Upper lobe of right lung (tissue), 1 donor: ENCODE measurements around the gene CYB5B. TPM values are rescaled to one million over a fixed set of nuclear protein-coding genes. Genes with fewer than 3 reads are reported as not detected.
A peak's percentile ranks its signal among the peaks of the same experiment; 100 is the strongest.

Source experiments
- ATAC-seq: fragments of 200-7000 bp; cut with Tn5 transposase; one replicate; pipeline ENCODE4 v1.9.1; 2020; ENCODE audit warnings: mild to moderate bottlenecking, moderate library complexity
- DNase-seq: peaks from one replicate; pipeline ENCODE4 v3.0.0-alpha.2; 2020
- H3K27ac ChIP-seq: fragments of 200-600 bp; one replicate; pipeline ENCODE4 v1.8.0; 2022
- H3K27me3 ChIP-seq: fragments of 200-600 bp; one replicate; pipeline ENCODE4 v1.8.0; 2022; ENCODE audit warnings: mild to moderate bottlenecking
- H3K36me3 ChIP-seq: fragments of 200-600 bp; one replicate; pipeline ENCODE4 v1.8.0; 2022
- H3K4me1 ChIP-seq: fragments of 200-600 bp; one replicate; pipeline ENCODE4 v1.8.0; 2022
- H3K4me3 ChIP-seq: fragments of 200-600 bp; one replicate; pipeline ENCODE4 v1.8.0; 2022; ENCODE audit warnings: mild to moderate bottlenecking
- H3K9me3 ChIP-seq: fragments of 200-600 bp; one replicate; pipeline ENCODE4 v1.8.0; 2022
- CTCF ChIP-seq: fragments of 200-600 bp; IDR thresholded peaks from one replicate; pipeline ENCODE4 v1.8.0; 2022; ENCODE audit warnings: antibody characterized with exemption
- intact Hi-C: fragments of 100-400 bp; cut with DNase I; formaldehyde crosslinking; loops from one replicate; pipeline ENCODE4 v1.11.0; 2022
- total RNA-seq: library from RNA; stranded (reverse); fragmentation: NEBNext Ultra II Directional; extraction: Animal tissue kit (Norgen Biotek cat#: 25700); gene quantifications from one replicate; pipeline ENCODE4 v1.2.1, GENCODE V29; 2021
- donor health status: DM: no; HTN: yes; CAD: no; lungs with severe emphysema.

CYB5B gene
- total RNA-seq, 1 donor from 2014 or later: 88.4 TPM

- intact Hi-C loops: no loop called here
- ATAC-seq: peak; percentile 55
- H3K36me3 ChIP-seq: peaks cover 15% of the 10 kb centered on the region
- DNase-seq: no peak
- TF ChIP-seq CTCF: no peak
- peak overlapping the region; percentile 25 for H3K4me3 ChIP-seq
- peaks cover 36% of the 10 kb centered on the region for H3K4me1 ChIP-seq
- no peaks in the 10 kb centered on the region for H3K27me3 ChIP-seq
- H3K27ac ChIP-seq: peak overlapping the region; percentile 85
- H3K9me3 ChIP-seq: no peaks in the 10 kb centered on the region
These were observed 19.7 kb downstream of the CYB5B start for GRCh38 chr16:69443927-69444631.

GRCh38 chr16:69444873-69445517 lies 20.6 kb downstream of the CYB5B start:
- no peak for DNase-seq
- H3K27ac ChIP-seq: peak overlapping the region; percentile 85
- H3K4me1 ChIP-seq: peaks cover 45% of the 10 kb centered on the region
- no peak for TF ChIP-seq CTCF
- peaks cover 18% of the 10 kb centered on the region for H3K36me3 ChIP-seq
- peak overlapping the region; percentile 25 for H3K4me3 ChIP-seq
- peak; percentile 21 for ATAC-seq
- no peaks in the 10 kb centered on the region for H3K27me3 ChIP-seq
- intact Hi-C loops: no loop called here
- H3K9me3 ChIP-seq: no peaks in the 10 kb centered on the region

DNA sequence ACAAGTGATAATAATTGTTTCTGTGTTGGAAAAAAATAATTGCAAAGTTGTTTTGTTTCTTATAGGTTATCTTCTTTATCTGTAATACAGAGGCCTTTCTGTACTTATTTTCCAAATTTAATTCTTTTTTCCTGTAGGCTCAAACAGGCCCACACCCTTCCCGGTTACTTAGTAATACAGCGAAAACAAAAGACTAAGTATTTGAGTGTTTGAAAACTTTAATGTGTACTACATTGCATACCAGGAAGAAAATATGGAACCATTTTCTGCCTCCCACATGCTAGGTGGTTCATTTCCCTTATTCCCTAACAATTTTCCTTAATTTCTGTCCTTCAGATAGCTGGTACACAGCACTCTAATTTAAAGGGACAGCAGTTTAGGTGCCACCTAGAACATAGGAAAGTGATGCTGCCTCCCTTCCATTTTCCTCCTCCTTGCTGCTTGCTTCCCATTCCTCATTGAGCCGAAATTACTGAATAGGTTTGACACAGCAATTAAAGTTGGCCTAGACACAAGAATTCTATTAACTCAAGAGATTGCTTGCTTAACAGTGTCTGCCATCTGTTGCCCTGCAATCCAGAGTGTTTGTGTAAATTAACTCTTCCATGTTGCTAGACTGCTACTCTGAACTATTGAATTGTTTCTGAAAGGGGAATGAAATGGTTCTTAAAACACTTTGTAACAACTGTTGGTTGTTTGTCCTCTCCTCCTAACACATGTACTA lies 24.2 kb downstream of the CYB5B start:
- Histone ChIP-seq H3K36me3 (peaks cover 22% of the 10 kb centered on the region), H3K4me1 (peaks cover 45% of the 10 kb centered on the region), H3K9me3 (no peaks in the 10 kb centered on the region), H3K27me3 (no peaks in the 10 kb centered on the region), H3K27ac (peak overlapping the region; percentile 75), H3K4me3 (no peak overlapping the region)
- intact Hi-C loops: no loop called here
- no peak for DNase-seq
- ATAC-seq: peak; percentile 87
- no peak for TF ChIP-seq CTCF

DNA sequence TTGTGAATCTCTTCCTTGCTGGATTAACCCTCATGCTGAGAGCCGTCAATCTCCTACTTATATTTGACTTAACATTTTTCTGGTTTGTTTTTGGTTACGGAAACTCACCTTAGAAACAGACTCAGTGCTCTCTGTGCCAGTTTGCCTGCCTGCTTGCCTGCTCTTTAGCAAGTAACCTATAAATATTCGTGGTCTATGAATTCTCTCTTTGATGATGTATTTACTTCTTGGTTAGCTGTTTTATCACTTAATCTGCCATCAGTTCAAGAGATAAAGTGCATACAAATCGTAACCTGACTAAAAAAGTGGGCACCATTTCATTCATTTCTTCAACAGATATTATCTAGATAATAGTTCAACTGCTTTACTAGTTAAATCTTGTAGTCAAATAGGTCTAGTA lies 26.7 kb downstream of the CYB5B start:
- Histone ChIP-seq H3K27ac (no peak overlapping the region), H3K9me3 (no peaks in the 10 kb centered on the region), H3K4me3 (no peak overlapping the region), H3K36me3 (peaks cover 22% of the 10 kb centered on the region), H3K27me3 (no peaks in the 10 kb centered on the region), H3K4me1 (peaks cover 23% of the 10 kb centered on the region)
- intact Hi-C loops: no loop called here
- ATAC-seq (no peak), DNase-seq (no peak)
- no peak for TF ChIP-seq CTCF

DNA sequence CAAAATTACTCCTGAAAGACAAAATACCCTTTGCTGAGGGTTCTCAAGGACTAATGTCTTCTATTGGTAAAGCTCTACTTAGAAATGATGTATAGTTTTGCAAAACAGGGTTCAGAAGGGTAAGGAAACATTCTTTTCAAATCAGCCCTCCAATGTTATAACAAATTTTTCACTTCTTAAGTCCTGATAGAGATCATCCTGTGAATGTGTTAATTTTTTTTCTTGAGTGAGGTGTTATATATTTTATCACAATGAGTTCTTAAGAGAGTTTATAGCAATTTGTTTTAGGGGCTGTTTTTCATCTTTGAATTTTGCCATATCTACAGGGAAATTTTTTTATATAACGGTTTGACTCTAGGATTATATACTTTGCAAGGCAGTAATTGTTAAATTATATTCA lies 29.5 kb downstream of the CYB5B start:
- no peak for TF ChIP-seq CTCF
- Histone ChIP-seq H3K36me3 (peaks cover 14% of the 10 kb centered on the region), H3K27me3 (no peaks in the 10 kb centered on the region), H3K4me1 (peaks cover 10% of the 10 kb centered on the region), H3K4me3 (no peak overlapping the region), H3K27ac (no peak overlapping the region), H3K9me3 (no peaks in the 10 kb centered on the region)
- intact Hi-C loops: no loop called here
- ATAC-seq: no peak
- DNase-seq: no peak
